Type B pancreatic cell (in vitro differentiated cells): ENCODE data around the gene SCFD2. TPM values are rescaled to one million over a fixed set of nuclear protein-coding genes. Genes with fewer than 3 reads are reported as not detected.

Experiments
- DNase-seq: peaks from one replicate; pipeline ENCODE4 v3.0.0; 2021; ENCODE audit warnings: mixed read lengths; ENCODE audit not compliant: unreplicated experiment; ENCODE audit errors: extremely low spot score
- H3K27ac Mint-ChIP-seq: 2 replicates; pipeline ENCODE4 v1.8.0; 2021; ENCODE audit warnings: mild to moderate bottlenecking, mixed read lengths
- H3K27me3 Mint-ChIP-seq: 2 replicates; pipeline ENCODE4 v1.8.0; 2021; ENCODE audit warnings: mixed read lengths
- H3K36me3 Mint-ChIP-seq: 2 replicates; pipeline ENCODE4 v1.8.0; 2021; ENCODE audit warnings: mixed read lengths
- H3K4me1 Mint-ChIP-seq: one replicate; pipeline ENCODE4 v1.8.0; 2021; ENCODE audit warnings: mixed read lengths; ENCODE audit not compliant: unreplicated experiment
- H3K4me3 Mint-ChIP-seq: 2 replicates; pipeline ENCODE4 v1.8.0; 2021; ENCODE audit warnings: mild to moderate bottlenecking, mixed read lengths
- H3K9me3 Mint-ChIP-seq: 2 replicates; pipeline ENCODE4 v1.8.0; 2021; ENCODE audit warnings: mixed read lengths
- CTCF ChIP-seq: fragments of 200-600 bp; sonication (generic); conservative IDR thresholded peaks from 2 replicates; pipeline ENCODE4 v1.5.0; 2021; ENCODE audit warnings: antibody characterized with exemption, mild to moderate bottlenecking
- total RNA-seq: library from RNA; stranded (reverse); gene quantifications from 2 replicates; pipeline ENCODE4 v1.2.1, GENCODE V29; 2021; ENCODE audit warnings: low replicate concordance

SCFD2 gene
- total RNA-seq, 1 donor from 2014 or later, result 11.2 TPM

GRCh38 chr4:53119680-53120079 is 246.2 kb downstream of the SCFD2 start:
- peak overlapping the region; percentile 57 for H3K4me3 Mint-ChIP-seq
- peaks cover 38% of the 10 kb centered on the region for H3K4me1 Mint-ChIP-seq
- no peaks in the 10 kb centered on the region for H3K27me3 Mint-ChIP-seq
- DNase-seq, result no peak
- H3K27ac Mint-ChIP-seq, result peak overlapping the region; percentile 86
- no peaks in the 10 kb centered on the region for H3K9me3 Mint-ChIP-seq
- no peak for TF ChIP-seq CTCF
- no peaks in the 10 kb centered on the region for H3K36me3 Mint-ChIP-seq

- H3K9me3 Mint-ChIP-seq, result no peaks in the 10 kb centered on the region
- TF ChIP-seq CTCF, result no peak
- H3K36me3 Mint-ChIP-seq, result no peaks in the 10 kb centered on the region
- peak overlapping the region; percentile 28 for H3K27ac Mint-ChIP-seq
- no peak for DNase-seq
- no peak overlapping the region for H3K4me3 Mint-ChIP-seq
- no peaks in the 10 kb centered on the region for H3K27me3 Mint-ChIP-seq
- H3K4me1 Mint-ChIP-seq, result peaks cover 38% of the 10 kb centered on the region
Measured at GRCh38 chr4:53118676-53119075, 247.2 kb downstream of the SCFD2 start.

- H3K36me3 Mint-ChIP-seq, result no peaks in the 10 kb centered on the region
- peaks cover 34% of the 10 kb centered on the region for H3K4me1 Mint-ChIP-seq
- no peak for DNase-seq
- no peaks in the 10 kb centered on the region for H3K27me3 Mint-ChIP-seq
- TF ChIP-seq CTCF, result no peak
- H3K4me3 Mint-ChIP-seq, result no peak overlapping the region
- H3K9me3 Mint-ChIP-seq, result no peaks in the 10 kb centered on the region
- H3K27ac Mint-ChIP-seq, result no peak overlapping the region
Measured at GRCh38 chr4:53116954-53117353, 248.9 kb downstream of the SCFD2 start.

- Mint-ChIP-seq H3K36me3 (no peaks in the 10 kb centered on the region), H3K9me3 (no peaks in the 10 kb centered on the region), H3K4me3 (no peak overlapping the region), H3K4me1 (peaks cover 13% of the 10 kb centered on the region), H3K27ac (no peak overlapping the region), H3K27me3 (no peaks in the 10 kb centered on the region)
- TF ChIP-seq CTCF, result no peak
- no peak for DNase-seq
Measured at GRCh38 chr4:53113431-53114225, 252.2 kb downstream of the SCFD2 start.

- no peaks in the 10 kb centered on the region for H3K4me1 Mint-ChIP-seq
- no peak for TF ChIP-seq CTCF
- no peak overlapping the region for H3K4me3 Mint-ChIP-seq
- H3K36me3 Mint-ChIP-seq, result no peaks in the 10 kb centered on the region
- DNase-seq, result no peak
- H3K27ac Mint-ChIP-seq, result no peak overlapping the region
- no peaks in the 10 kb centered on the region for H3K9me3 Mint-ChIP-seq
- H3K27me3 Mint-ChIP-seq, result no peaks in the 10 kb centered on the region
Measured at GRCh38 chr4:53105313-53105712, 260.5 kb downstream of the SCFD2 start.
